WTC11 (cell line): ENCODE data around the gene CPNE4. TPM values are rescaled to one million over a fixed set of nuclear protein-coding genes. Genes with fewer than 3 reads are reported as not detected.
"Not testable (repeated sequence)": the region's sequence is repeated elsewhere in the genome, so short reads cannot be mapped to it uniquely, and the experiment has no call there.

ENCODE experiments used
- ATAC-seq: fragments of 200-7000 bp; cut with Tn5 transposase; 2 replicates; pipeline ENCODE4 v1.10.0; 2021; ENCODE audit warnings: mild to moderate bottlenecking, moderate library complexity
- CTCF ChIA-PET: fragments of 300-600 bp; sonication (Branson Sonifier 250); formaldehyde crosslinking; loops from one replicate; lab custom pipeline; 2021; ENCODE audit warnings: antibody characterized with exemption; lab: Charles Lee
- POLR2A ChIA-PET: fragments of 350-600 bp; sonication (Branson Sonifier 250); formaldehyde crosslinking; loops from one replicate; lab custom pipeline; 2021; ENCODE audit warnings: antibody characterized with exemption; lab: Charles Lee
- DNase-seq: peaks from one replicate; pipeline ENCODE4 v3.0.0; 2021; ENCODE audit warnings: low spot score
- H3K27ac Mint-ChIP-seq: 2 replicates; pipeline ENCODE4 v1.8.0; 2021; ENCODE audit warnings: mixed read lengths
- H3K27me3 Mint-ChIP-seq: 2 replicates; pipeline ENCODE4 v1.8.0; 2021; ENCODE audit warnings: low read depth, mild to moderate bottlenecking, moderate library complexity, mixed read lengths
- H3K36me3 Mint-ChIP-seq: 2 replicates; pipeline ENCODE4 v1.8.0; 2021; ENCODE audit warnings: mixed read lengths
- H3K4me1 Mint-ChIP-seq: 2 replicates; pipeline ENCODE4 v1.8.0; 2022; ENCODE audit warnings: mixed read lengths
- H3K4me3 Mint-ChIP-seq: 2 replicates; pipeline ENCODE4 v1.8.0; 2021; ENCODE audit warnings: mild to moderate bottlenecking, moderate library complexity, mixed read lengths
- H3K9me3 Mint-ChIP-seq: 2 replicates; pipeline ENCODE4 v1.8.0; 2021; ENCODE audit warnings: mixed read lengths
- EMX1 ChIP-seq: fragments of 250-450 bp; sonication (Bioruptor Pico); IDR thresholded peaks from 2 replicates; pipeline ENCODE4 v1.8.0; 2021; ENCODE audit warnings: mild to moderate bottlenecking
- MXD4 ChIP-seq: fragments of 250-450 bp; sonication (Bioruptor Pico); IDR thresholded peaks from 2 replicates; pipeline ENCODE4 v1.8.0; 2021; ENCODE audit warnings: mild to moderate bottlenecking, moderate library complexity, borderline replicate concordance
- NFATC4 ChIP-seq: fragments of 250-450 bp; sonication (Bioruptor Pico); IDR thresholded peaks from 2 replicates; pipeline ENCODE4 v1.9.0; 2021; ENCODE audit warnings: mild to moderate bottlenecking
- PREB ChIP-seq: sonication (generic); formaldehyde crosslinking; IDR thresholded peaks from 2 replicates; pipeline ENCODE4 v1.8.1; 2022; ENCODE audit warnings: mild to moderate bottlenecking, missing genetic modification reagents, moderate library complexity, borderline replicate concordance
- RELA ChIP-seq: sonication (generic); formaldehyde crosslinking; IDR thresholded peaks from 2 replicates; pipeline ENCODE4 v1.8.1; 2022; ENCODE audit warnings: missing genetic modification reagents, mild to moderate bottlenecking, borderline replicate concordance
- SMAD3 ChIP-seq: sonication (generic); formaldehyde crosslinking; IDR thresholded peaks from 2 replicates; pipeline ENCODE4 v1.8.0; 2022; ENCODE audit warnings: missing genetic modification reagents, mild to moderate bottlenecking, borderline replicate concordance
- ZNF263 ChIP-seq: sonication (generic); formaldehyde crosslinking; IDR thresholded peaks from 2 replicates; pipeline ENCODE4 v1.8.1; 2022; ENCODE audit warnings: low read depth, mild to moderate bottlenecking, moderate library complexity, missing genetic modification reagents
- total RNA-seq: library from RNA; stranded (reverse); gene quantifications from 3 replicates; pipeline ENCODE4 v1.2.3, GENCODE V29; 2021
- TF ChIP-seq, protein P1 (sequence below): fragments of 250-450 bp; sonication (Bioruptor Pico); conservative IDR thresholded peaks from 2 replicates; pipeline ENCODE4 v1.9.0; 2021; ENCODE audit warnings: mild to moderate bottlenecking
- TF ChIP-seq, protein P2 (sequence below): sonication (generic); formaldehyde crosslinking; IDR thresholded peaks from 2 replicates; pipeline ENCODE4 v1.8.1; 2022; ENCODE audit warnings: low read depth, mild to moderate bottlenecking, moderate library complexity, missing genetic modification reagents, borderline replicate concordance
- TF ChIP-seq, protein P3 (sequence below): sonication (generic); formaldehyde crosslinking; IDR thresholded peaks from 2 replicates; pipeline ENCODE4 v1.8.1; 2023; ENCODE audit warnings: mild to moderate bottlenecking, missing genetic modification reagents, borderline replicate concordance
- TF ChIP-seq, protein P4 (sequence below): sonication (generic); formaldehyde crosslinking; IDR thresholded peaks from 2 replicates; pipeline ENCODE4 v1.8.1; 2023; ENCODE audit warnings: mild to moderate bottlenecking, missing genetic modification reagents, moderate library complexity
- TF ChIP-seq, protein P5 (sequence below): sonication (generic); formaldehyde crosslinking; IDR thresholded peaks from 2 replicates; pipeline ENCODE4 v1.8.1; 2023; ENCODE audit warnings: mild to moderate bottlenecking, moderate library complexity, missing genetic modification reagents
- TF ChIP-seq, protein P6 (sequence below): sonication (generic); formaldehyde crosslinking; IDR thresholded peaks from 2 replicates; pipeline ENCODE4 v1.8.0; 2022; ENCODE audit warnings: mild to moderate bottlenecking, missing genetic modification reagents

CPNE4 gene
- total RNA-seq, 1 experiment from 2014 or later = 2.4 TPM

- H3K4me3 Mint-ChIP-seq = no peak overlapping the region
- no peaks in the 10 kb centered on the region for H3K9me3 Mint-ChIP-seq
- peaks cover 44% of the 10 kb centered on the region for H3K36me3 Mint-ChIP-seq
- no peak overlapping the region for H3K27ac Mint-ChIP-seq
- H3K4me1 Mint-ChIP-seq = no peaks in the 10 kb centered on the region
- POLR2A ChIA-PET = no interaction called here
- DNase-seq (no peak), ATAC-seq (no peak)
- CTCF ChIA-PET = no interaction called here
- H3K27me3 Mint-ChIP-seq = no peaks in the 10 kb centered on the region
- TF ChIP-seq, protein P1, sequence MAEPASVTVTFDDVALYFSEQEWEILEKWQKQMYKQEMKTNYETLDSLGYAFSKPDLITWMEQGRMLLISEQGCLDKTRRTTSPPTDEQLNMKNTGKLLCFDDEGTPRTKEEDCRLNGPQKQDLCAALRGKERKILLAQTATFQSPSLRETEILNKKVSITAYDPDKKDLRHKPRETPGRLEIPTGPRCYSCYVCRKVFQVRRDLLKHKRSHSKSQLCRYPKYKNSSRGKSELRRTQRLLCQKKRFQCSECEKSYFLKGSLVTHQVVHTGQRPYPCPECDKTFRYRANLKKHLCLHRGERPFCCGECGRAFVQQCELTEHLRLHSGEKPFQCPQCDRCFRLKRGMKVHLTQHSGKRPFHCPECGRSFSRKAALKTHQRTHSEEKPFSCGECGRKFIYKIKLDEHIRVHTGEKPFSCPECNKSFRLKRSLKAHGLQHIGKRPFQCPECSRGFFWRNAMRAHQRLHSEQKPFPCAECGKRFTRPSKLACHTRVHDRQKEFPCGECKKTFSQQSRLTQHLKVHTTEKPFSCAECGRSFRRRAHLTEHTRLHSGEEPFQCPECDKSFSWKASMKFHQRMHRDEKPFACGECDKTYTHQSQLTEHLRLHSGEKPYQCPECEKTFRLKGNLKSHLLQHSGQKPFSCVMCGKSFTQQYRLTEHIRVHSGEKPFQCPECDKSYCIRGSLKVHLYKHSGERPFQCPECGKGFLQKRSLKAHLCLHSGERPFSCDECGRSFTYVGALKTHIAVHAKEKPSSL (CRISPR knock-in tag) = no peak
Observed at GRCh38 chr3:131494706-131495105, 540.1 kb downstream of the CPNE4 start.

DNA sequence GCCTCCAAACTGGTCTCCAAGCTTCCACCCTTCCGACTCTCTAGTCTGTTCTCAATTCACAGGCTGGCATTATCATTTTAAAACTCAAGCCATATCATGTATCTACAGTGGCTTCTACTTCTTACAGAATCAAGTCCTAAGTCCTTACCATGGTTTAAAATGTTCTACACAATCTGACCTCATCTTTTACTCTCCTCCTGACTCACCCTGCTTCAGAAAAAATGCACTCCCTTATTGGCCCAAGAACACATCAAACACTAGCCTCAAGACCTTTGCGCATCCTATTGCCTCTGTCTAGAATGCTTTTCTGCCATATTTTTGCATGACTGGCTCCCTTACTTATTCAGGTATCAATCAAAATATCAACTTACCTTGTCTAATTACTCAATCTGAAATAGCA lies 543.0 kb downstream of the CPNE4 start:
- H3K4me3 Mint-ChIP-seq = no peak overlapping the region
- H3K27ac Mint-ChIP-seq = no peak overlapping the region
- TF ChIP-seq, protein P2, sequence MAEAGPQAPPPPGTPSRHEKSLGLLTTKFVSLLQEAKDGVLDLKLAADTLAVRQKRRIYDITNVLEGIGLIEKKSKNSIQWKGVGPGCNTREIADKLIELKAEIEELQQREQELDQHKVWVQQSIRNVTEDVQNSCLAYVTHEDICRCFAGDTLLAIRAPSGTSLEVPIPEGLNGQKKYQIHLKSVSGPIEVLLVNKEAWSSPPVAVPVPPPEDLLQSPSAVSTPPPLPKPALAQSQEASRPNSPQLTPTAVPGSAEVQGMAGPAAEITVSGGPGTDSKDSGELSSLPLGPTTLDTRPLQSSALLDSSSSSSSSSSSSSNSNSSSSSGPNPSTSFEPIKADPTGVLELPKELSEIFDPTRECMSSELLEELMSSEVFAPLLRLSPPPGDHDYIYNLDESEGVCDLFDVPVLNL (CRISPR knock-in tag) = no peak
- TF ChIP-seq NFATC4 (CRISPR knock-in tag) (no peak), PREB (CRISPR knock-in tag) (no peak), SMAD3 (no peak), ZNF263 (no peak), MXD4 (CRISPR knock-in tag) (no peak), RELA (CRISPR knock-in tag) (no peak), EMX1 (CRISPR knock-in tag) (no peak)
- TF ChIP-seq, protein P3, sequence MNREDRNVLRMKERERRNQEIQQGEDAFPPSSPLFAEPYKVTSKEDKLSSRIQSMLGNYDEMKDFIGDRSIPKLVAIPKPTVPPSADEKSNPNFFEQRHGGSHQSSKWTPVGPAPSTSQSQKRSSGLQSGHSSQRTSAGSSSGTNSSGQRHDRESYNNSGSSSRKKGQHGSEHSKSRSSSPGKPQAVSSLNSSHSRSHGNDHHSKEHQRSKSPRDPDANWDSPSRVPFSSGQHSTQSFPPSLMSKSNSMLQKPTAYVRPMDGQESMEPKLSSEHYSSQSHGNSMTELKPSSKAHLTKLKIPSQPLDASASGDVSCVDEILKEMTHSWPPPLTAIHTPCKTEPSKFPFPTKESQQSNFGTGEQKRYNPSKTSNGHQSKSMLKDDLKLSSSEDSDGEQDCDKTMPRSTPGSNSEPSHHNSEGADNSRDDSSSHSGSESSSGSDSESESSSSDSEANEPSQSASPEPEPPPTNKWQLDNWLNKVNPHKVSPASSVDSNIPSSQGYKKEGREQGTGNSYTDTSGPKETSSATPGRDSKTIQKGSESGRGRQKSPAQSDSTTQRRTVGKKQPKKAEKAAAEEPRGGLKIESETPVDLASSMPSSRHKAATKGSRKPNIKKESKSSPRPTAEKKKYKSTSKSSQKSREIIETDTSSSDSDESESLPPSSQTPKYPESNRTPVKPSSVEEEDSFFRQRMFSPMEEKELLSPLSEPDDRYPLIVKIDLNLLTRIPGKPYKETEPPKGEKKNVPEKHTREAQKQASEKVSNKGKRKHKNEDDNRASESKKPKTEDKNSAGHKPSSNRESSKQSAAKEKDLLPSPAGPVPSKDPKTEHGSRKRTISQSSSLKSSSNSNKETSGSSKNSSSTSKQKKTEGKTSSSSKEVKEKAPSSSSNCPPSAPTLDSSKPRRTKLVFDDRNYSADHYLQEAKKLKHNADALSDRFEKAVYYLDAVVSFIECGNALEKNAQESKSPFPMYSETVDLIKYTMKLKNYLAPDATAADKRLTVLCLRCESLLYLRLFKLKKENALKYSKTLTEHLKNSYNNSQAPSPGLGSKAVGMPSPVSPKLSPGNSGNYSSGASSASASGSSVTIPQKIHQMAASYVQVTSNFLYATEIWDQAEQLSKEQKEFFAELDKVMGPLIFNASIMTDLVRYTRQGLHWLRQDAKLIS (CRISPR knock-in tag) = no peak
- TF ChIP-seq, protein P4, sequence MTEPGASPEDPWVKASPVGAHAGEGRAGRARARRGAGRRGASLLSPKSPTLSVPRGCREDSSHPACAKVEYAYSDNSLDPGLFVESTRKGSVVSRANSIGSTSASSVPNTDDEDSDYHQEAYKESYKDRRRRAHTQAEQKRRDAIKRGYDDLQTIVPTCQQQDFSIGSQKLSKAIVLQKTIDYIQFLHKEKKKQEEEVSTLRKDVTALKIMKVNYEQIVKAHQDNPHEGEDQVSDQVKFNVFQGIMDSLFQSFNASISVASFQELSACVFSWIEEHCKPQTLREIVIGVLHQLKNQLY (CRISPR knock-in tag) = no peak
- TF ChIP-seq, all 79 proteins: peak for 0
- Mint-ChIP-seq H3K9me3 (no peaks in the 10 kb centered on the region), H3K27me3 (no peaks in the 10 kb centered on the region), H3K4me1 (no peaks in the 10 kb centered on the region), H3K36me3 (peaks cover 33% of the 10 kb centered on the region)
- ChIA-PET CTCF (no interaction called here), POLR2A (no interaction called here)
- ATAC-seq = no peak
- DNase-seq = no peak

GRCh38 chr3:131491084-131491483 lies 543.7 kb downstream of the CPNE4 start:
- H3K4me1 Mint-ChIP-seq = no peaks in the 10 kb centered on the region
- TF ChIP-seq, protein P5, sequence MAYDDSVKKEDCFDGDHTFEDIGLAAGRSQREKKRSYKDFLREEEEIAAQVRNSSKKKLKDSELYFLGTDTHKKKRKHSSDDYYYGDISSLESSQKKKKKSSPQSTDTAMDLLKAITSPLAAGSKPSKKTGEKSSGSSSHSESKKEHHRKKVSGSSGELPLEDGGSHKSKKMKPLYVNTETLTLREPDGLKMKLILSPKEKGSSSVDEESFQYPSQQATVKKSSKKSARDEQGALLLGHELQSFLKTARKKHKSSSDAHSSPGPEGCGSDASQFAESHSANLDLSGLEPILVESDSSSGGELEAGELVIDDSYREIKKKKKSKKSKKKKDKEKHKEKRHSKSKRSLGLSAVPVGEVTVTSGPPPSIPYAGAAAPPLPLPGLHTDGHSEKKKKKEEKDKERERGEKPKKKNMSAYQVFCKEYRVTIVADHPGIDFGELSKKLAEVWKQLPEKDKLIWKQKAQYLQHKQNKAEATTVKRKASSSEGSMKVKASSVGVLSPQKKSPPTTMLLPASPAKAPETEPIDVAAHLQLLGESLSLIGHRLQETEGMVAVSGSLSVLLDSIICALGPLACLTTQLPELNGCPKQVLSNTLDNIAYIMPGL (CRISPR knock-in tag) = no peak
- TF ChIP-seq, protein P2 (CRISPR knock-in tag) = no peak
- TF ChIP-seq, protein P6, sequence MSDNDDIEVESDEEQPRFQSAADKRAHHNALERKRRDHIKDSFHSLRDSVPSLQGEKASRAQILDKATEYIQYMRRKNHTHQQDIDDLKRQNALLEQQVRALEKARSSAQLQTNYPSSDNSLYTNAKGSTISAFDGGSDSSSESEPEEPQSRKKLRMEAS (CRISPR knock-in tag) = no peak
- ChIA-PET POLR2A (no interaction called here), CTCF (interaction anchor here (1.1 kb wide), 1 partner anchor 36 kb away, joined by 3 read pairs; no protein-coding TSS in a partner anchor)
- H3K27ac Mint-ChIP-seq = no peak overlapping the region
- H3K36me3 Mint-ChIP-seq = peaks cover 32% of the 10 kb centered on the region
- ATAC-seq = no peak
- no peaks in the 10 kb centered on the region for H3K27me3 Mint-ChIP-seq
- DNase-seq = no peak
- H3K4me3 Mint-ChIP-seq = no peak overlapping the region
- no peaks in the 10 kb centered on the region for H3K9me3 Mint-ChIP-seq

DNA sequence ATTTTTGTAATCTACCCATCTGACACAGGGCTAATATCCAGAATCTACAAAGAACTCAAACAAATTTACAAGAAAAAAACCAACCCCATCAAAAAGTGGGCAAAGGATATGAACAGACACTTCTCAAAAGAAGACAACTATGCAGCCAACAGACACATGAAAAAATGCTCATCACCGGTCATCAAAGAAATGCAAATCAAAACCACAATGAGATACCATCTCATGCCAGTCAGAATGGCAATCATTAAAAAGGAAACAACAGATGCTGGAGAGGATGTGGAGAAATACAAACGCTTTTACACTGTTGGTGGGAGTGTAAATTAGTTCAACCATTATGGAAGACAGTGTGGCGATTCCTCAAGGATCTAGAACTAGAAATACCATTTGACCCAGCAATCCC lies 548.3 kb downstream of the CPNE4 start:
- DNase-seq, H3K4me1 Mint-ChIP-seq, CTCF ChIA-PET, ATAC-seq, H3K9me3 Mint-ChIP-seq, H3K4me3 Mint-ChIP-seq, POLR2A ChIA-PET, H3K27me3 Mint-ChIP-seq, H3K27ac Mint-ChIP-seq: not testable (repeated sequence)
- peaks cover 26% of the 10 kb centered on the region for H3K36me3 Mint-ChIP-seq
